GM12875 (cell line): ENCODE data around the gene RNF223.
A peak's percentile ranks its signal among the peaks of the same experiment; 100 is the strongest.

ENCODE experiments used
- H3K4me3 ChIP-seq: one replicate; pipeline ENCODE4 v1.5.1; 2011; ENCODE audit warnings: low read depth, low read length, control low read depth
- TF ChIP-seq, protein P1 (sequence below): IDR thresholded peaks from 2 replicates; pipeline ENCODE4 v1.5.1; 2011; ENCODE audit warnings: low read depth, mild to moderate bottlenecking, control low read depth, inconsistent platforms, low read length, moderate library complexity, borderline replicate concordance; ENCODE audit not compliant: insufficient read depth

The RNF223 gene

DNA sequence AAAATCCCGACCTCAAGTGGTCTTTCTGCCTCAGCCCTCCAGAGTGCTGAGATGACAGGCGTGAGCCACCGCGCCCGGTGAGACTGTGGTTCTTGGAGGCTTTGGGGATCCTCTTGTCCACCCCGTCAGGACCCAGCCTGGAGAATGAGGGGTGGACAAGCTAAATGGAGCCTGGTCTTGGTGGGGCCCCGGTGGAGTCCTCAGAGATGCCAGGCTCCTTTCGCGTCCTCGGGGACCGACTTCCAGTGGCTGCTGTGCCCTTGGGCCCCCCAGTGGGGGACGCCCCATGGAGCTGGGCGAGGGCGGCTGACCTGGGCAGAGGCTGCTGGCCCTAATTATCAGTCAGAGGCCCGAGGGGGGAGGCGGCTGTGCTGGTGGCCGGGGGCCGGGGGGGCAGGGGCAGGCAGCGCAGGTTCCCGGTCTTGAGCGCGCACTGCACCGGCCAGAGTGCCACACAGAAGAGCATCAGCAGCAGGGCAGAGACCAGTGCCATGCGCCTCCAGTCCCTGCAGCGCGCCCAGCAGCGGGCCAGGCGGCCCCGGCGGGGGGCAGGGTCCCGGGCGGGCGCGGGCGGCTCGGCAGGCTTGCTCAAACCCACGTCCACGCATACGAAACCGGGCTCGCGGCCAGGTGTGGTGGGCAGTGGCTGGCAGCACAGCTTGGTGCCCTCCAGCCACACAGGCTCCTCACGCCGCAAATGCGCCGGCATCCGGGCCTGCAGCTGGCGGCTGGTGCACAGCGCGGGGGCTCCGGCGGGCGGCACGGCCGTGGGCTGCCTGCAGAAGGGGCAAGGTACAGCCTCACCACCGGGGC is 2.4 kb downstream of the RNF223 start:
- no peak overlapping the region for H3K4me3 ChIP-seq
- TF ChIP-seq, protein P1, sequence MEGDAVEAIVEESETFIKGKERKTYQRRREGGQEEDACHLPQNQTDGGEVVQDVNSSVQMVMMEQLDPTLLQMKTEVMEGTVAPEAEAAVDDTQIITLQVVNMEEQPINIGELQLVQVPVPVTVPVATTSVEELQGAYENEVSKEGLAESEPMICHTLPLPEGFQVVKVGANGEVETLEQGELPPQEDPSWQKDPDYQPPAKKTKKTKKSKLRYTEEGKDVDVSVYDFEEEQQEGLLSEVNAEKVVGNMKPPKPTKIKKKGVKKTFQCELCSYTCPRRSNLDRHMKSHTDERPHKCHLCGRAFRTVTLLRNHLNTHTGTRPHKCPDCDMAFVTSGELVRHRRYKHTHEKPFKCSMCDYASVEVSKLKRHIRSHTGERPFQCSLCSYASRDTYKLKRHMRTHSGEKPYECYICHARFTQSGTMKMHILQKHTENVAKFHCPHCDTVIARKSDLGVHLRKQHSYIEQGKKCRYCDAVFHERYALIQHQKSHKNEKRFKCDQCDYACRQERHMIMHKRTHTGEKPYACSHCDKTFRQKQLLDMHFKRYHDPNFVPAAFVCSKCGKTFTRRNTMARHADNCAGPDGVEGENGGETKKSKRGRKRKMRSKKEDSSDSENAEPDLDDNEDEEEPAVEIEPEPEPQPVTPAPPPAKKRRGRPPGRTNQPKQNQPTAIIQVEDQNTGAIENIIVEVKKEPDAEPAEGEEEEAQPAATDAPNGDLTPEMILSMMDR: no peak

GRCh38 chr1:1069711-1070676 is 4.1 kb downstream of the RNF223 start:
- TF ChIP-seq, protein P1: no peak
- H3K4me3 ChIP-seq: no peak overlapping the region

DNA sequence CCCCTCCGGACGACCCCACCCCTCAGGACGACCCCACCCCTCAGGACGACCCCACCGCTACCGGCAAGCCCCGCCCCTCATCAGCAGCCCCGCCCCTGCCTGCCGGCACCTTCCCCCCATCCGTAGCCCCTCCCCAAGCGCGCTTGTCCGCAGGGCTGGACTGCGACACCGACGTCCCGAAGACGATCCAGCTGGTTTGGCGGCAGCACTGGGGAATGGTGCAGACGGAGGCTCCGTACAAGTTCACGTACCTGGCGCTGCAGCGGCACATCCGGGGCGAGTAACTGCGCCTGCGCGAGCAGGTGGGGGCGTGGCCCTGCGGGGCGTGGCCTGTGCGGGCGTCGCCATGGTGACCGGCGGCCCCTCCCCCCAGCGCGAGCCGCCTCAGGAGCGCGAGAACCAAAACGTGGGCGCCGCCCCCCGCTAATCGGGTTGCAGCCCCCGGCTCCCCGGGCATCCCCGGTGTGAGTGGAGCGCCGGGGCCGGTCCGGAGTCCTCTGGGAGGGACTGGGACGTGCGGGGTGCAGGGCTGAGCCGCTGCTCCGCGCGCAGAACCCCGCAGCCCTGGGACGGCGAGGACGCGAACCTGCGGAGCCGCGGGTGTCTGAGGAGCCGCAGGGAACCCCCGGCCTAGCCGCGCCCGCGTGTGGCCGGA is 4.9 kb downstream of the RNF223 start:
- TF ChIP-seq, protein P1: no peak
- H3K4me3 ChIP-seq: peak overlapping the region; percentile 73

DNA sequence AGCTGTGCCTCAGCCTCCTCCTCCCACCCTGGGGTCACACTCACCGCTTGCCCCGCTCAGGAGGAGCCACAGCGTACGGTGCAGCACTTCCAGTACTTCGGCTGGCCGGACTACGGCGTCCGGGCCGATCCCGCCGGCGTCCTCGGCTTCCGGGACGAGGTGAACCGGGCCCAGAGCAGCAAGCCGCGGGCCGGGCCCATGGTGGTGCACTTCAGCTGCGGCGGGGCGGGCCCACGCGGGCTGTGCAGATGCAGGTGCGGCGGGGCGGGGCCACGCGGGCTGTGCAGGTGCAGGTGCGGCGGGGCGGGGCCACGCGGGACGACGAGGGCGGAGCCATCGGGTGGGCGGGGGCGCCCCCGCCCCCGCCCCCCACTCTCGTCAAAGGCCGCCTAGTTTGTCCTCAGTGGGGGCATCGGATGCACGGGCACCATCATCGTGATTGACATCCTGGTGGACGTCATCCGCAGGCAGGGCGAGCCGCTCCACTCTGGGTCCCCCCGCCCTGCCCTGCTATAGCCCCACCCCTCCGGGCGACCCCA is 5.5 kb downstream of the RNF223 start:
- peak overlapping the region; percentile 38 for H3K4me3 ChIP-seq
- TF ChIP-seq, protein P1: no peak

- TF ChIP-seq, protein P1: no peak
- H3K4me3 ChIP-seq: no peak overlapping the region
Measured at GRCh38 chr1:1067860-1068516, 6.1 kb downstream of the RNF223 start.

DNA sequence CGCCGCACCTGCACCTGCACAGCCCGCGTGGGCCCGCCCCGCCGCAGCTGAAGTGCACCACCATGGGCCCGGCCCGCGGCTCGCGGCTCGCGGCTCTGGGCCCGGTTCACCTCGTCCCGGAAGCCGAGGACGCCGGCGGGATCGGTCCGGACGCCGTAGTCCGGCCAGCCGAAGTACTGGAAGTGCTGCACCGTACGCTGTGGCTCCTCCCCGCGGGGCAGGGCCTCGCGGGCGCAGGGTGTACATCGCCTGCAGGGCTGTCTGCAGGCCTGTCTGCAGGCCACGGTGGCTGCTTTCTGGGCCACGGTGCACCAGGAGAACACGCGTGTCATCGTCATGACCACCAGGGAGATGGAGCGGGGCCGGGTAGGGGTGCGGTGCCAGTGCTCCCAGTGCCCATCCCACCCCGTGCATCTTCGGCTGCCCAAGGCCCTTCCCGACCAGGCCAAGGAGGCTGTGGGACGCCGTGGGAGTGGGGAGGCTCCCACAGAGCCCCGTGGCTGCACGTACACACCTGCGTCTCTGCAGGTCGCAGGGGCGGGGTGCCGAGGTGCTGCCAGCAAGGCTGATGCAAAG is 6.7 kb downstream of the RNF223 start:
- H3K4me3 ChIP-seq: no peak overlapping the region
- TF ChIP-seq, protein P1: no peak
